Subcutaneous adipose tissue (tissue), 4 donors: ENCODE results near the gene CDCA8. TPM values are rescaled to one million over a fixed set of nuclear protein-coding genes. Genes with fewer than 3 reads are reported as not detected.

Experiments used
- CTCF ChIP-seq: fragments of 450-650 bp; IDR thresholded peaks from one replicate; pipeline ENCODE4 v1.5.1; 2016; ENCODE audit warnings: low read depth, mild to moderate bottlenecking, control low read depth, antibody characterized with exemption, moderate library complexity
- total RNA-seq, 4 donors: library from RNA; depleted of rRNA; stranded (reverse); fragments of >200 nt; gene quantifications; one replicate each; pipeline ENCODE4 v1.1.0, GENCODE V29; 2016

Gene CDCA8
- total RNA-seq, 4 donors from 2014 or later, result 0.57 to 1.3 (median 0.89) TPM

- no peak for TF ChIP-seq CTCF
These were observed 24.0 kb downstream of the CDCA8 start for GRCh38 chr1:37716321-37716720.

- no peak for TF ChIP-seq CTCF
These were observed 25.3 kb downstream of the CDCA8 start for GRCh38 chr1:37717631-37718030.

GRCh38 chr1:37718181-37718900 lies 26.0 kb downstream of the CDCA8 start:
- TF ChIP-seq CTCF, result no peak

GRCh38 chr1:37718901-37719571 lies 26.7 kb downstream of the CDCA8 start:
- no peak for TF ChIP-seq CTCF

GRCh38 chr1:37719572-37720195 lies 27.4 kb downstream of the CDCA8 start:
- TF ChIP-seq CTCF, result no peak

- TF ChIP-seq CTCF, result no peak
These were observed 28.2 kb downstream of the CDCA8 start for GRCh38 chr1:37720231-37721130.
